NCI-H2227 (cell line): ENCODE measurements around the gene USH2A.

Experiments
- DNase-seq: peaks from one replicate; lab custom pipeline; 2025; ENCODE audit not compliant: unreplicated experiment; lab: John Stamatoyannopoulos, UW

Gene USH2A

GRCh38 chr1:216422821-216423520 lies at the start of gene USH2A:
USH2A (minus strand) TSS chr1:216423448; CDS start chr1:216422336, 1,112 bp downstream.
- peak; percentile 47 for DNase-seq

DNA sequence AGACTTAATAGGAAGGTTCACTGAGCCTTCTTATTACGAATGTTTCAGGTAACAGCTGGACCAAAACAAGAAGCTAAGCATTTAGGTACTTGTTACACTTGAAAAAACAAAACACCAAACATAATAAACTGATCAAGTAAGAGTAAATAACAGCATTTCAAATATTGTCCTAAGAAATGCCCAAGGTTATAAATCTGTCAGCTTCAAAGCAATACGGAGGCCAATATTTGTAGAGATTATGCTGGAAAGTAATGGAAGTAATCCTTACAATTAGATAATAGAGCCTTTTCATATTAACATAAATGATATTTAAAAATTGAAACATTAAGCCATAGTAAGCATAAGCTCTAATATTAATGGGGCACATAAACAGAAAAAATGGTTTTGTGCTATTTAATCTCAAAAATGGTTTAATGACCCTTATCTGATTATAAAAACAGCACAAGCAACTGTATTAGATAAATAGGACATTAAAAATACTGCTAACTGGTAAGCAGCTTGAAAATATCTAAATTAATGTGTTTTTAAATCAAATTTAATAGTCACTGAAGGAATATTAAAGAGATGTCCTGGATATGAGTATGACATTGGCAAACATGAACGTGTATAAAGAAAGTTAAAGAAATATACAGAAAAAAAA lies 43.0 kb upstream of the USH2A start:
- no peak for DNase-seq

- no peak for DNase-seq
These were observed 41.2 kb upstream of the USH2A start for GRCh38 chr1:216464489-216464888.

- DNase-seq, result no peak
These were observed 39.0 kb upstream of the USH2A start for GRCh38 chr1:216462066-216462775.

- DNase-seq, result no peak
These were observed 38.2 kb upstream of the USH2A start for GRCh38 chr1:216461466-216461865.

- DNase-seq, result no peak
These were observed 36.5 kb upstream of the USH2A start for GRCh38 chr1:216459651-216460207.

DNA sequence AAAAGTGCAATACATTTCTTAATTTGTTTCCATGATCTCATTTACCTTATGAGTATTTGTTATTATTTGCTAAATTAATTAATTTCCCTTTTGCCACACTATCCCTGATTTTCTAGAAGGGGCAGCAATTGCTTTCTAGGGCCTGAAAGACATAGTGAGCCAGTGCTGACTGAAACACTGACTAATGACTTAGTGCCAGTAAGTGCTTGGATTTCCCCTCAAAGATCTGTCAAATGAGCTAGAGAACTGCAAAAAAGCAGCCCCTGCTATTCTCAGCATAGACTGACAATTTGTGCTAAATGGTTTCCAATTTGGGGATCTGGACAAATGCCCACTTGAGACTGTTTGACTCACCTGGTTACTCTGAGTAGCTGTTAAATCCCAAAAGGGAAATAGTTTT lies 35.6 kb upstream of the USH2A start:
- DNase-seq, result no peak

DNA sequence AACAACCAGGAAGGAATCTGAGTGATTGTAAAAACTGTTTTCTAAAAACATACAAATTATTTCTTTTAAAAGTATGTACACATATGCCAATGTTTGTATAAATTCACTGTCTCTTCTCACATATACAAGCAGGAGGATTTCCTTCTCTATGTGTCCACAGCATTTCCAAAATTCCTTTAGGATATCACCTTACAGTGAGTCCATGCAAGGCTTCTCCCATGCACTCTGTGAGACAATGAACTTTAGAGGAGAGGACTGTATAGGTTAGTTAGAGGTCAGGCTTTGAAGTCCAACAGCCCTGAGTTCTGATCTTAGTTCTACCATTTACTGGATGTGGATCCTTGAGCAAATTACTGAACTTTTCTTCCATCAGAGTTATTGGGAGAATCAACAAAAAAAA lies 34.1 kb upstream of the USH2A start:
- no peak for DNase-seq

GRCh38 chr1:216456682-216457081 lies 33.4 kb upstream of the USH2A start:
- DNase-seq, result no peak

- DNase-seq, result no peak
These were observed 30.5 kb upstream of the USH2A start for GRCh38 chr1:216453777-216454176.

DNA sequence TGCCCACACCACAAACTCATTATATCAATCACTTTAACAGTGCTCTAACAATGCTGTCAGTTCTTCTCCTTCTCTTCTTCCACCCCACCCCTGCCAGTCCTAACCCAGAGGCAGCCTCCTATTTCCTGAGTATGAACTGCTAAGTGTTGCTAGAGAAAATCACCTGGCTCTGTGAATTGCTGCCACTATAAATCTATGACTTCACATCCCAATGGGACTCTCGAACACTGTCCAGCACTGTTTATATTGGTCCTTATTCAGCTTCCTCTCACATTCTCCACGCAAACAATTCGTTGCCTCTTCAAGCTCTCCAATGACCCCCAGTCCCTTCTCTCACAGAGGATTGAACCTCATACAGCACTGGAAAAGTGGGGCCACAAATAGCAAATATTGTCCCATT lies 27.0 kb upstream of the USH2A start:
- no peak for DNase-seq

DNA sequence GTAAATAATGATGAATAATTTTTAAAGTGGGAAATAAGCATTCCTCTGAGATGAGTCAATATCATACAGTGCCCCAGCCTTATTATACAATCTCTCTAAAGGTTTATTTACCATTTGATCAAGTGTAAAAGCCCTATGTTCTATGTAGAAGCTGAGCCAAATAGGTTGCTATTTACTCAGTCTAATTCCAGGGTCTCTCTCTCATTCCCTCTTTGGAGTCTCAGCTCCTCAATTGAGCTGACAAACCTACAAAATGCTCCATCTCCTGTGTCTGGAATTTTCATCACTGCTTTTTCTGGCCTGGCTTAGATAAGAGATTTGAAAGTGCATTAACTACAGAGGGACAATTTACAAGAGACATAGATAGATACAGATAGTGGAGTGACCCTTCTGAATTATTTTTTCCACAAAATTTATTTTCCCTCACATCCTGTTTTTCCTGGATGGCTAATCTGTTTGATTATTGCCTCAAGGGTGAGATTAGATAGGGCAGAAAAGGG lies 24.8 kb upstream of the USH2A start:
- no peak for DNase-seq

- no peak for DNase-seq
These were observed 14.4 kb upstream of the USH2A start for GRCh38 chr1:216437603-216438002.

GRCh38 chr1:216434232-216434631 lies 11.0 kb upstream of the USH2A start:
- no peak for DNase-seq

DNA sequence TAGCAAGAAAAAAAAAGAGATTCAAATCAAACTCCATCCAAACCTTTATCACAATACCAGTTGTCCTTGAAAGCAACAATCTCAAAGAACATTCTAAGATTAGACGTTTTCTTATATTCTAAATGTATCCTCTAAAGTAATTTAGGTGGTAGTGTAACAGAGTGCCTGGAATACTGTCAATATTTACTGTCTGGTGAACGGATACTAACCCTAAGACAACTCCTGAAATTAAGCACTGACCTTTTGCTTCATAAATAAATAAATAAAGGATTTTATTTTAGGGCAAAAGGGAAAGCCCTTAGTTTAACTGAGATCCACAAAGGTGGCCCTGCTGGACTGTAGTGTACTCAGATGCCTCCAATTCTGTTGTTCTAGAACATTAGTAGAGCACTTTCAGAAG lies 9.9 kb upstream of the USH2A start:
- no peak for DNase-seq

DNA sequence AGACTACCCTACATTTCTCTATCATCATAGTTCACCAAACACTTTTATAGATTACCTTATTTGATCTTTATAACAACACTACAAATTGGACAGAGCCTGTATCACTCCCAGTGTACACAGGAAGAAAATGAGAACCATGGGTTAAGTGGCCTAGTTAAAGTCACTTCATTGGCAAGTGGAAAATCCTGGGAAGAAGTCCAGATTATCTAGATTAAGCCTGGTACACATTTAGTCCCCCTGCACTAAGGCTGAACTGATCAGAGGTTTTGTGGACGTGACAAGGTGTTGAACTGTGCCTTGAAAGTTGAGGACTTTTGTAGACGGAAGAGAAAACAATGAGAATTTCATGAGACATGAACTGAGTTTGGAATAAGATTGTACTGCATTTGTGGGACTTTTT lies 7.5 kb upstream of the USH2A start:
- no peak for DNase-seq

GRCh38 chr1:216425577-216425976 lies 2.3 kb upstream of the USH2A start:
- no peak for DNase-seq

GRCh38 chr1:216420746-216421145 lies 2.5 kb downstream of the USH2A start:
- no peak for DNase-seq

DNA sequence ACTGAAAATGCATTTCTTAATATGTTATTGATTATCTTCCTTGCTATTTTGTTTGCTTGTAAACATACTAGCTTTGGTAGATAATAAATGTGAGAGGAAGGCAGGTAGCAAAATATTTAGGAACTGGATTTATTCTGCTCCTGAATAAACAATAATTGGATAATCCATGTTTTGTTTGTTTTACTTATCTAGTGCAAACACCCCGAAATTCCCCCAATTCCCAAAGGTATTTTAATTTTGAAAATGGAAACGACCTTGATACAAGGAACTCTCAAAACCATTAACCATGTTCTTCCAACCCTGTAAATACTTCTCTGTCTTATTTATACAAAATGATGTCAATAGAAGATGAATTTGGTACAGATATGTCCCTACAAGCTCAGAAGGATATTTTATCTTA lies 3.0 kb downstream of the USH2A start:
- no peak for DNase-seq

- no peak for DNase-seq
These were observed 6.8 kb downstream of the USH2A start for GRCh38 chr1:216416488-216416887.

- no peak for DNase-seq
These were observed 13.2 kb downstream of the USH2A start for GRCh38 chr1:216410026-216410425.

DNA sequence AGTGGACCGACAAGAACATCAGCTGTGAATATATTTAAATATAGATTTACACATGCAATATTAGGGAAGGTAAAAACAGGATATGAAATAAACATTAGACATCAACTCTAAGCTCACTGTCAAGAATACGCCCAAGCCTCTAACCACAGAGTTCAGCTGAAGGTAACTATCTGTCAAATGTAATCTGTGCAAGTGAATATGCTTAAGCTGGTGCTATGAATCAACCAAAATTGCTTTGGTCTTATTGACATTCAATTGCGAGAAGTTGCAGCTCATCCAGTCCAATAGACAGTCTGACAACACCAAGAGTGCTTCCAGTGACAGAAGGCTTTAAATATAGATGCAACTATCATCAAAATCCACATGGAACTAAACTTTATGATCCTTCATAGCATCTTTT lies 32.3 kb downstream of the USH2A start:
- DNase-seq, result no peak
